Endothelial cell of umbilical vein (primary cell): ENCODE measurements around the gene DPH7. TPM values are rescaled to one million over a fixed set of nuclear protein-coding genes. Genes with fewer than 3 reads are reported as not detected.
"Not testable (repeated sequence)": the region's sequence is repeated elsewhere in the genome, so short reads cannot be mapped to it uniquely, and the experiment has no call there.

Experiments
- BruUV-seq: library from RNA; stranded (reverse); fragments of 400-500 nt; replicated peaks from 2 replicates; lab custom pipeline; 2021; lab: Mats Ljungman, UMichigan
- CTCF ChIA-PET: fragments of 300-600, 350-600 bp; sonication (Branson Sonifier 250); formaldehyde crosslinking; loops from one replicate; lab custom pipeline; 2021; ENCODE audit warnings: antibody characterized with exemption, inconsistent platforms; lab: Charles Lee
- POLR2A ChIA-PET: fragments of 300-600, 350-600 bp; sonication (Branson Sonifier 250); formaldehyde crosslinking; loops from one replicate; lab custom pipeline; 2021; ENCODE audit warnings: antibody characterized with exemption, inconsistent platforms; lab: Charles Lee
- DNase-seq: peaks from one replicate; pipeline ENCODE4 v3.0.0-alpha.2; 2011; ENCODE audit warnings: low read depth, low spot score
- FAIRE-seq: peaks from 2 replicates; lab custom pipeline; 2011; peaks lifted over from hg19 to GRCh38; lab: Jason Lieb, UNC
- H2AFZ ChIP-seq: 2 replicates; pipeline ENCODE4 v1.6.0; 2012; ENCODE audit warnings: low read depth, low read length, control low read depth, inconsistent platforms
- H3K27ac ChIP-seq: 2 replicates; pipeline ENCODE4 v1.5.1; 2011; ENCODE audit warnings: low read depth, mild to moderate bottlenecking, control low read depth, low read length, moderate library complexity; ENCODE audit not compliant: insufficient read depth
- H3K27me3 ChIP-seq, 2 experiments: 2 replicates each; pipeline versions ENCODE4 v1.6.0 to v1.6.1; 2011; ENCODE audit warnings: low read length in 2 of 2, mixed read lengths in 1 of 2; ENCODE audit not compliant: control insufficient read depth in 2 of 2, insufficient read depth in 2 of 2
- H3K36me3 ChIP-seq, 2 experiments: 2 replicates in 1 of 2; 3 replicates in 1 of 2; pipeline ENCODE4 v1.5.1; 2011; ENCODE audit warnings: low read length in 2 of 2, mild to moderate bottlenecking in 1 of 2, moderate library complexity in 1 of 2; ENCODE audit not compliant: control insufficient read depth in 2 of 2, insufficient read depth in 2 of 2; ENCODE audit errors: extremely low read depth in 1 of 2
- H3K4me1 ChIP-seq: 3 replicates; pipeline ENCODE4 v1.5.1; 2011; ENCODE audit warnings: mild to moderate bottlenecking, low read length; ENCODE audit not compliant: control insufficient read depth, insufficient read depth; ENCODE audit errors: extremely low read depth
- H3K4me2 ChIP-seq: 2 replicates; pipeline ENCODE4 v1.6.1; 2011; ENCODE audit warnings: low read length, control low read depth, mixed read lengths; ENCODE audit not compliant: insufficient read depth
- H3K4me3 ChIP-seq, 3 experiments: fragments of 200-600 bp in 1 of 3; sonication (generic), shearing (Covaris generic) in 1 of 3; replicated peaks in 1 of 3; 2 replicates each; pipeline ENCODE4 v1.5.1; 2011 to 2016; ENCODE audit warnings: control low read depth in 3 of 3, low read length in 3 of 3, mild to moderate bottlenecking in 2 of 3, inconsistent platforms in 1 of 3, low read depth in 1 of 3, moderate library complexity in 1 of 3; ENCODE audit not compliant: insufficient read depth in 1 of 3
- H3K79me2 ChIP-seq: 2 replicates; pipeline ENCODE4 v1.6.0; 2012; ENCODE audit warnings: low read length, inconsistent platforms; ENCODE audit not compliant: control insufficient read depth, insufficient read depth
- H3K9ac ChIP-seq: replicated peaks from 2 replicates; pipeline ENCODE3; 2011; ENCODE audit warnings: low read length, control low read depth; ENCODE audit not compliant: insufficient read depth; ENCODE audit errors: extremely low read depth
- H3K9me1 ChIP-seq: replicated peaks from 3 replicates; pipeline ENCODE4 v1.6.0; 2011; ENCODE audit warnings: mild to moderate bottlenecking, low read length; ENCODE audit not compliant: control insufficient read depth, insufficient read depth; ENCODE audit errors: extremely low read depth
- H3K9me3 ChIP-seq: replicated peaks from 2 replicates; pipeline ENCODE4 v1.5.1; 2012; ENCODE audit warnings: low read length, inconsistent platforms; ENCODE audit not compliant: control insufficient read depth, insufficient read depth
- H4K20me1 ChIP-seq: replicated peaks from 2 replicates; pipeline ENCODE3; 2011; ENCODE audit warnings: mild to moderate bottlenecking, low read length; ENCODE audit not compliant: control insufficient read depth, insufficient read depth; ENCODE audit errors: extremely low read depth
- EZH2 ChIP-seq: IDR thresholded peaks from 2 replicates; pipeline ENCODE4 v1.6.1; 2012; ENCODE audit warnings: borderline replicate concordance, low read depth, mild to moderate bottlenecking, moderate library complexity, low read length, inconsistent platforms; ENCODE audit not compliant: severe bottlenecking
- FOS ChIP-seq: IDR thresholded peaks from 2 replicates; pipeline ENCODE4 v1.6.1; 2011; ENCODE audit warnings: mild to moderate bottlenecking, low read length, moderate library complexity, borderline replicate concordance; ENCODE audit not compliant: insufficient read depth
- GATA2 ChIP-seq: IDR thresholded peaks from 2 replicates; pipeline ENCODE4 v1.7.0; 2011; ENCODE audit warnings: low read depth, mild to moderate bottlenecking, moderate library complexity, mixed read lengths, low read length; ENCODE audit not compliant: insufficient read length, insufficient read depth
- JUN ChIP-seq: IDR thresholded peaks from 2 replicates; pipeline ENCODE4 v1.6.1; 2011; ENCODE audit warnings: borderline replicate concordance, low read depth; ENCODE audit not compliant: insufficient read length, insufficient read depth
- MYC ChIP-seq: IDR thresholded peaks from one replicate; pipeline ENCODE4 v1.6.1; 2011; ENCODE audit warnings: mild to moderate bottlenecking, low read depth, low read length
- POLR2A ChIP-seq: IDR thresholded peaks from 2 replicates; pipeline ENCODE4 v1.6.1; 2012; ENCODE audit warnings: low read depth, mild to moderate bottlenecking, control low read depth, low read length
- POLR2AphosphoS5 ChIP-seq: IDR thresholded peaks from 2 replicates; pipeline ENCODE4 v1.6.1; 2012; ENCODE audit warnings: low read depth, mild to moderate bottlenecking, control low read depth, low read length, moderate library complexity; ENCODE audit not compliant: insufficient read depth
- dilution Hi-C: fragments of 300-500 bp; cut with MboI; formaldehyde crosslinking; loops from one replicate; pipeline ENCODE4 v1.15.0; 2019; ENCODE audit warnings: low sequenced_read_pairs; ENCODE audit not compliant: extremely low pct_ligation_motif_present
- intact Hi-C: fragments of 100-400 bp; cut with micrococcal nuclease; formaldehyde crosslinking; loops from one replicate; pipeline ENCODE4 v1.10.0; 2022
- polyA plus RNA-seq, 4 experiments: library from polyadenylated mRNA; depleted of rRNA in 3 of 4; stranded (reverse) in 3 of 4; unstranded in 1 of 4; fragments of >200 nt; gene quantifications; 2 replicates each; pipeline versions ENCODE4 v1.2.1 to v1.2.3, GENCODE V29; 2011 to 2012; ENCODE audit warnings: missing spikeins in 1 of 4
- total RNA-seq: library from RNA; stranded (reverse); gene quantifications from 2 replicates; pipeline ENCODE4 v1.2.3, GENCODE V29; 2021
- TF ChIP-seq, protein P1 (sequence below): IDR thresholded peaks from 2 replicates; pipeline ENCODE4 v1.6.1; 2011; ENCODE audit not compliant: insufficient read depth, insufficient read length
- TF ChIP-seq, protein P2 (sequence below), 2 donors: IDR thresholded peaks; 1 replicate in 1 of 2; 2 replicates in 1 of 2; pipeline ENCODE4 v1.5.1; 2011; ENCODE audit warnings: low read length in 2 of 2, mild to moderate bottlenecking in 2 of 2, moderate library complexity in 2 of 2, control low read depth in 1 of 2, inconsistent platforms in 1 of 2, low read depth in 1 of 2; ENCODE audit not compliant: insufficient read depth in 1 of 2; ENCODE audit errors: extremely low read depth in 1 of 2

Gene DPH7
- total and polyA plus RNA-seq, 2 donors (not counting 3 experiments of a cell fraction or from before 2014, with no cell fraction given): 41.8 to 43.2 TPM

DNA sequence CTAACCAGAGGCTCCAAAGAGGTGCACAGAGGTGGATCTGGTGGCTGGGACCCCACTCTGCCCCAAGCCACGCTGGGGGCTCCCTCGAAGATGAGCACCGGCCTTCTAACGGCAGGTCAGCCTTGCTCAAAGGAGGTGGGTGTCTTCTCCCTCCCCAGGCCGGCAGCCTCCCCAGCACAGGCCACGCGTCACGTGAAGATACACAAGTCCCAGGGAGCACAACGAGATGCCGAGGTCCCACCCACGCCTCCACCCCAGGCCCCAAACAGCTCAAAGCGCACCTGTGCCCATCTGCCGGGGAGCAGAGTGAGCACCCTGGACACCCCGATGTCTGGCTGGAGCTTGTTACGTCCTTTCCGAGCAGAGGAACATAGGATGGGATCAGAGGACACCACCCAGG lies 40.7 kb downstream of the DPH7 start:
- Histone ChIP-seq H3K9me3 (no peaks in the 10 kb centered on the region), H3K27me3 (no peaks in the 10 kb centered on the region), H3K4me2 (no peak overlapping the region), H3K4me1 (peaks cover 2% of the 10 kb centered on the region), H3K9ac (no peak overlapping the region), H3K4me3 (no peak overlapping the region), H3K36me3 (no peaks in the 10 kb centered on the region), H3K79me2 (no peaks in the 10 kb centered on the region), H2AFZ (no peak overlapping the region), H3K27ac (no peak overlapping the region), H3K9me1 (no peaks in the 10 kb centered on the region), H4K20me1 (no peaks in the 10 kb centered on the region)
- FAIRE-seq (no peak), DNase-seq (no peak)
- intact Hi-C loops: no loop called here
- dilution Hi-C loops: no loop called here
- no peak for TF ChIP-seq JUN
- no peak for TF ChIP-seq GATA2
- no peak for TF ChIP-seq POLR2A
- TF ChIP-seq, protein P1, sequence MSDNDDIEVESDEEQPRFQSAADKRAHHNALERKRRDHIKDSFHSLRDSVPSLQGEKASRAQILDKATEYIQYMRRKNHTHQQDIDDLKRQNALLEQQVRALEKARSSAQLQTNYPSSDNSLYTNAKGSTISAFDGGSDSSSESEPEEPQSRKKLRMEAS: no peak
- TF ChIP-seq FOS: no peak
- TF ChIP-seq, protein P2, sequence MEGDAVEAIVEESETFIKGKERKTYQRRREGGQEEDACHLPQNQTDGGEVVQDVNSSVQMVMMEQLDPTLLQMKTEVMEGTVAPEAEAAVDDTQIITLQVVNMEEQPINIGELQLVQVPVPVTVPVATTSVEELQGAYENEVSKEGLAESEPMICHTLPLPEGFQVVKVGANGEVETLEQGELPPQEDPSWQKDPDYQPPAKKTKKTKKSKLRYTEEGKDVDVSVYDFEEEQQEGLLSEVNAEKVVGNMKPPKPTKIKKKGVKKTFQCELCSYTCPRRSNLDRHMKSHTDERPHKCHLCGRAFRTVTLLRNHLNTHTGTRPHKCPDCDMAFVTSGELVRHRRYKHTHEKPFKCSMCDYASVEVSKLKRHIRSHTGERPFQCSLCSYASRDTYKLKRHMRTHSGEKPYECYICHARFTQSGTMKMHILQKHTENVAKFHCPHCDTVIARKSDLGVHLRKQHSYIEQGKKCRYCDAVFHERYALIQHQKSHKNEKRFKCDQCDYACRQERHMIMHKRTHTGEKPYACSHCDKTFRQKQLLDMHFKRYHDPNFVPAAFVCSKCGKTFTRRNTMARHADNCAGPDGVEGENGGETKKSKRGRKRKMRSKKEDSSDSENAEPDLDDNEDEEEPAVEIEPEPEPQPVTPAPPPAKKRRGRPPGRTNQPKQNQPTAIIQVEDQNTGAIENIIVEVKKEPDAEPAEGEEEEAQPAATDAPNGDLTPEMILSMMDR (IDR thresholded peaks at IDR 0.05; ENCODE audit: extremely low read depth in 1 of 2, insufficient read depth in 1 of 2, low read depth in 1 of 2, low read length in 2 of 2): no peak
- TF ChIP-seq POLR2AphosphoS5: no peak
- TF ChIP-seq MYC: no peak
- no peak for TF ChIP-seq EZH2
- no TSS peak for BruUV-seq
- ChIA-PET CTCF (interaction anchor here (1.3 kb wide), 1 partner anchor 15 kb away, joined by 3 read pairs; no protein-coding TSS in a partner anchor), POLR2A (no interaction called here)

DNA sequence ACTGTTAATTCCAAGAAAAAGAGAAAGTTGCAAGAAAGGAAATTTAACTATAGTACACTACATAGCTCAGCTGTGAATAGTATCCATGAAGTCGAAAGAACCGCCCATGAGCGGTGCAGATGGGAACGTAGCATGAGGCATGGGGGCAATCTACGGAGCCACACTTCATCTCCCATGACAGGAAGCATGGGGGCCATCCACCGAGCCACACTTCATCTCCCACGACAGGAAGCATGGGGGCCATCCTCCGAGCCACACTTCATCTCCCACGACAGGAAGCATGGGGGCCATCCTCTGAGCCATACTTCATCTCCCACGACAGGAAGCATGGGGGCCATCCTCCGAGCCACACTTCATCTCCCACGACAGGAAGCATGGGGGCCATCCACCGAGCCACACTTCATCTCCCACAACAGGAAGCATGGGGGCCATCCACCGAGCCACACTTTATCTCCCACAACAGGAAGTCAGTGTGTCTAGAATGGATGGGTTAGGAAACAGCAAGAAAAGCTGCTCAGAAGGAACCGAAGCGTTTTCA lies 42.1 kb downstream of the DPH7 start:
- CTCF ChIA-PET: interaction anchor here (1.3 kb wide), 1 partner anchor 14 kb away, joined by 3 read pairs; no protein-coding TSS in a partner anchor
- intact Hi-C loops: not testable (repeated sequence)

More for the DNA sequence above, 42.1 kb downstream of the DPH7 start:
- H3K4me1 ChIP-seq, H2AFZ ChIP-seq, H3K27ac ChIP-seq, H4K20me1 ChIP-seq, POLR2A ChIA-PET, H3K9ac ChIP-seq, H3K27me3 ChIP-seq, H3K4me3 ChIP-seq, dilution Hi-C loops, BruUV-seq, DNase-seq, H3K4me2 ChIP-seq, H3K79me2 ChIP-seq, FAIRE-seq, H3K9me1 ChIP-seq, H3K9me3 ChIP-seq, H3K36me3 ChIP-seq: not testable (repeated sequence)
